Muscle of arm (tissue), 12 donors: ENCODE results near the gene PFDN1. TPM values are rescaled to one million over a fixed set of nuclear protein-coding genes. Genes with fewer than 3 reads are reported as not detected.
"Not testable (repeated sequence)": the region's sequence is repeated elsewhere in the genome, so short reads cannot be mapped to it uniquely, and the experiment has no call there.

Source experiments
- DNase-seq: peaks from one replicate; pipeline ENCODE4 v3.0.0-alpha.2; 2013
- polyA plus RNA-seq, 12 donors: library from polyadenylated mRNA; unstranded; fragments of 120-200 nt; gene quantifications; one replicate each; pipeline ENCODE4 v1.2.1, GENCODE V29; 2013; ENCODE audit not compliant: insufficient read length in 12 of 12

The PFDN1 gene
- polyA plus RNA-seq, 12 donors: 65.4 to 93.6 (median 73.7) TPM; not detected in 1

- no peak for DNase-seq
Observed at GRCh38 chr5:140219068-140219991, 83.6 kb downstream of the PFDN1 start.

- no peak for DNase-seq
Observed at GRCh38 chr5:140217299-140218026, 85.4 kb downstream of the PFDN1 start.

- no peak for DNase-seq
Observed at GRCh38 chr5:140216478-140217074, 86.3 kb downstream of the PFDN1 start.

- DNase-seq: no peak
Observed at GRCh38 chr5:140215276-140215675, 87.6 kb downstream of the PFDN1 start.

GRCh38 chr5:140214831-140215230 is 88.1 kb downstream of the PFDN1 start:
- DNase-seq: no peak

- no peak for DNase-seq
Observed at GRCh38 chr5:140213370-140213983, 89.4 kb downstream of the PFDN1 start.

GRCh38 chr5:140208065-140208464 is 94.8 kb downstream of the PFDN1 start:
- no peak for DNase-seq

- DNase-seq: no peak
Observed at GRCh38 chr5:140207250-140207964, 95.5 kb downstream of the PFDN1 start.

GRCh38 chr5:140205952-140206351 is 96.9 kb downstream of the PFDN1 start:
- DNase-seq: no peak

GRCh38 chr5:140205216-140205615 is 97.7 kb downstream of the PFDN1 start:
- DNase-seq: no peak

- DNase-seq: no peak
Observed at GRCh38 chr5:140202610-140203009, 100.3 kb downstream of the PFDN1 start.

- no peak for DNase-seq
Observed at GRCh38 chr5:140202078-140202477, 100.8 kb downstream of the PFDN1 start.

GRCh38 chr5:140198915-140199314 is 104.0 kb downstream of the PFDN1 start:
- not testable (repeated sequence) for DNase-seq

GRCh38 chr5:140197023-140197422 is 105.9 kb downstream of the PFDN1 start:
- no peak for DNase-seq

- no peak for DNase-seq
Observed at GRCh38 chr5:140196115-140196814, 106.6 kb downstream of the PFDN1 start.

Other genes with a start within 250 kb of the PFDN1 start
- 10 to 100 TPM in 5 of 12 donors, 1 to 10 TPM in 7; 7.6 to 35.7 (median 9.1) TPM for gene PURA, start 189.0 kb downstream of the PFDN1 start, polyA plus RNA-seq
- gene IGIP, start 177.2 kb downstream of the PFDN1 start, polyA plus RNA-seq: 1 to 10 TPM in 11 of 12 donors, not detected in 1; 4.0 to 6.6 (median 5.1) TPM
- 10 to 100 TPM in 11 of 12 donors, not detected in 1; 18.3 to 55.8 (median 31.0) TPM for gene CYSTM1, start 127.9 kb downstream of the PFDN1 start, polyA plus RNA-seq
- gene HBEGF, start 43.5 kb upstream of the PFDN1 start, polyA plus RNA-seq: 10 to 100 TPM in 10 of 12 donors, 1 to 10 TPM in 1, not detected in 1; 4.4 to 31.7 (median 14.3) TPM
- gene SLC4A9, start 57.1 kb upstream of the PFDN1 start, polyA plus RNA-seq: under 1 TPM in 5 of 12 donors, not detected in 7; 0.10 to 0.49 (median 0.12) TPM
- gene ANKHD1, start 98.7 kb upstream of the PFDN1 start, polyA plus RNA-seq: 10 to 100 TPM in 11 of 12 donors, not detected in 1; 54.8 to 98.4 (median 69.7) TPM
- gene EIF4EBP3, start 244.6 kb upstream of the PFDN1 start, polyA plus RNA-seq: 10 to 100 TPM in 3 of 12 donors, 1 to 10 TPM in 7, not detected in 2; 5.0 to 11.0 (median 8.6) TPM